ENCODE results near the gene TLX2.

DNA sequence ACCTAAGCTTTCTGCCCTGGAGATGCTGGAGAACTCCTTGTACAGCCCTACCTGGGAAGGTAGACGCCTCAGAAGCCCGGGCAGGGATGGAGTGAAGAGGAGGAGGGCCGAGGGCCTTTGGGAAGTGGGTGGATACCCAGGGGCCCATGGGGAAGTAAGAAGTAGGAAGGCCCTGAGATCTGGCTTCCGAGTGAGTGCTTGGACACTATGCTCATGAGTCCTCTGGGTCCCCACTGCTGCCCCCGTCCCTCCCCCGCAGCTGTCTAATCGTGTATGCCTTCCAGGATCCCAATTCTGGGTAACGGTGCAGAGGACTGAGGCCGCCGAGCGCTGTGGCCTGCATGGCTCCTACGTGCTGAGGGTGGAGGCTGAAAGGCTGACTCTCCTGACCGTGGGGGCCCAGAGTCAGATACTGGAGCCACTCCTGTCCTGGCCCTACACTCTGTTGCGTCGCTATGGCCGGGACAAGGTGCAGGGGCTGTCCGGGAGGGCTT, 41.4 kb downstream of the TLX2 start:
- TF ChIP-seq CTCF (CRISPR knock-in tag; IDR thresholded peaks at IDR 0.05), result no peak
- TF ChIP-seq ATF7 (IDR thresholded peaks at IDR 0.05), result no peak
- no peak for TF ChIP-seq ATF7 (CRISPR knock-in tag; IDR thresholded peaks at IDR 0.05)
- no peak for TF ChIP-seq CBX2 (IDR thresholded peaks at IDR 0.05; ENCODE audit: low read depth, low read length)
- TF ChIP-seq CBX2 (CRISPR knock-in tag; IDR thresholded peaks at IDR 0.05; ENCODE audit: low read depth), result no peak
- no peak for TF ChIP-seq ZBTB33 (CRISPR knock-in tag; IDR thresholded peaks at IDR 0.05)
- no peak for TF ChIP-seq ZKSCAN1 (IDR thresholded peaks at IDR 0.05; ENCODE audit: low read length)
- TF ChIP-seq SP2 (CRISPR knock-in tag; IDR thresholded peaks at IDR 0.05), result no peak
- no peak for TF ChIP-seq TCF12 (IDR thresholded peaks at IDR 0.05)
- no peak for TF ChIP-seq TCF12 (CRISPR knock-in tag; IDR thresholded peaks at IDR 0.05)
- TF ChIP-seq TFDP1 (CRISPR knock-in tag; IDR thresholded peaks at IDR 0.05; ENCODE audit: borderline replicate concordance), result no peak
- no peak for TF ChIP-seq ETS1 (CRISPR knock-in tag; IDR thresholded peaks at IDR 0.05)
- TF ChIP-seq ZNF343 (CRISPR knock-in tag; IDR thresholded peaks at IDR 0.05), result no peak
- no peak for TF ChIP-seq ZBTB1 (CRISPR knock-in tag; IDR thresholded peaks at IDR 0.05; ENCODE audit: borderline replicate concordance)

All from HepG2 (cell line).